NCI-H187 treated with DMSO at 0.1 percent for 48 hours (cell line): Measurements from ENCODE around the gene AKT3.
"Not testable (repeated sequence)": the region's sequence is repeated elsewhere in the genome, so short reads cannot be mapped to it uniquely, and the experiment has no call there.

Experiments used
- DNase-seq: peaks from one replicate; lab custom pipeline; 2025; lab: John Stamatoyannopoulos, UW

Gene AKT3

GRCh38 chr1:243784506-243784905 lies 65.5 kb downstream of the AKT3 start:
- no peak for DNase-seq

GRCh38 chr1:243783714-243784113 lies 66.3 kb downstream of the AKT3 start:
- no peak for DNase-seq

GRCh38 chr1:243772361-243773050 lies 77.5 kb downstream of the AKT3 start:
- not testable (repeated sequence) for DNase-seq

- DNase-seq, result no peak
Measured at GRCh38 chr1:243770860-243771259, 79.2 kb downstream of the AKT3 start.

- no peak for DNase-seq
Measured at GRCh38 chr1:243765676-243766075, 84.4 kb downstream of the AKT3 start.

- DNase-seq, result no peak
Measured at GRCh38 chr1:243763806-243764205, 86.2 kb downstream of the AKT3 start.

- no peak for DNase-seq
Measured at GRCh38 chr1:243758647-243759046, 91.4 kb downstream of the AKT3 start.

- no peak for DNase-seq
Measured at GRCh38 chr1:243756529-243756928, 93.5 kb downstream of the AKT3 start.

GRCh38 chr1:243754348-243754747 lies 95.7 kb downstream of the AKT3 start:
- no peak for DNase-seq

- DNase-seq, result no peak
Measured at GRCh38 chr1:243751506-243751905, 98.5 kb downstream of the AKT3 start.

- DNase-seq, result peak; percentile 1
Measured at GRCh38 chr1:243748706-243749283, 101.2 kb downstream of the AKT3 start.

- no peak for DNase-seq
Measured at GRCh38 chr1:243748227-243748626, 101.8 kb downstream of the AKT3 start.

GRCh38 chr1:243746751-243747150 lies 103.3 kb downstream of the AKT3 start:
- DNase-seq, result no peak

- no peak for DNase-seq
Measured at GRCh38 chr1:243745356-243745755, 104.7 kb downstream of the AKT3 start.

GRCh38 chr1:243742819-243743218 lies 107.2 kb downstream of the AKT3 start:
- DNase-seq, result no peak

- DNase-seq, result no peak
Measured at GRCh38 chr1:243740255-243740999, 109.6 kb downstream of the AKT3 start.

GRCh38 chr1:243739335-243740003 lies 110.6 kb downstream of the AKT3 start:
- DNase-seq, result no peak

- no peak for DNase-seq
Measured at GRCh38 chr1:243738020-243738419, 112.0 kb downstream of the AKT3 start.

- DNase-seq, result no peak
Measured at GRCh38 chr1:243735457-243735856, 114.6 kb downstream of the AKT3 start.

GRCh38 chr1:243734308-243734695 lies 115.7 kb downstream of the AKT3 start:
- DNase-seq, result no peak

GRCh38 chr1:243733670-243734307 lies 116.3 kb downstream of the AKT3 start:
- no peak for DNase-seq

GRCh38 chr1:243732637-243733036 lies 117.4 kb downstream of the AKT3 start:
- DNase-seq, result no peak
